GM23338 (cell line): ENCODE measurements around the gene GCNT1. TPM values are rescaled to one million over a fixed set of nuclear protein-coding genes. Genes with fewer than 3 reads are reported as not detected.

Experiments used
- ATAC-seq: fragments of 200-7000 bp; cut with Tn5 transposase; 3 replicates; pipeline ENCODE4 v1.9.1; 2020
- DNase-seq: peaks from one replicate; pipeline ENCODE4 v3.0.0-alpha.2; 2015; ENCODE audit warnings: low spot score
- H2AFZ ChIP-seq: fragments of 200-600 bp; sonication (generic); 2 replicates; pipeline ENCODE4 v1.8.0; 2016; ENCODE audit warnings: antibody characterized with exemption, mild to moderate bottlenecking, moderate library complexity
- H3F3A ChIP-seq: fragments of 200-600 bp; sonication (generic); replicated peaks from 2 replicates; pipeline ENCODE4 v1.8.0; 2017; ENCODE audit warnings: antibody characterized with exemption, mixed run types, low read depth
- H3K27ac ChIP-seq: fragments of 200-600 bp; sonication (generic); 2 replicates; pipeline ENCODE4 v1.6.1; 2016; ENCODE audit warnings: low read depth
- H3K27me3 ChIP-seq: fragments of 200-600 bp; sonication (generic); 2 replicates; pipeline ENCODE4 v1.8.0; 2016; ENCODE audit warnings: mild to moderate bottlenecking, mixed run types, moderate library complexity; ENCODE audit not compliant: insufficient read depth
- H3K36me3 ChIP-seq: fragments of 200-600 bp; sonication (generic); 2 replicates; pipeline ENCODE4 v1.8.0; 2016; ENCODE audit warnings: mild to moderate bottlenecking; ENCODE audit not compliant: insufficient read depth
- H3K4me1 ChIP-seq: fragments of 200-600 bp; sonication (generic); 2 replicates; pipeline ENCODE4 v1.8.0; 2016; ENCODE audit warnings: mild to moderate bottlenecking, moderate library complexity; ENCODE audit not compliant: insufficient read depth
- H3K4me2 ChIP-seq: fragments of 200-600 bp; sonication (generic); 2 replicates; pipeline ENCODE4 v1.7.1; 2017; ENCODE audit warnings: mixed run types
- H3K4me3 ChIP-seq: fragments of 200-600 bp; sonication (generic); 2 replicates; pipeline ENCODE4 v1.6.1; 2016; ENCODE audit warnings: mixed run types
- H3K79me2 ChIP-seq: fragments of 200-600 bp; sonication (generic); replicated peaks from 2 replicates; pipeline ENCODE4 v1.8.0; 2017; ENCODE audit warnings: mild to moderate bottlenecking; ENCODE audit not compliant: insufficient read depth
- H3K9me2 ChIP-seq: fragments of 200-600 bp; sonication (generic); 2 replicates; pipeline ENCODE4 v1.8.0; 2017; ENCODE audit not compliant: insufficient read depth
- H4K20me1 ChIP-seq: fragments of 200-600 bp; sonication (generic); replicated peaks from 2 replicates; pipeline ENCODE4 v1.8.0; 2017; ENCODE audit warnings: mild to moderate bottlenecking; ENCODE audit not compliant: insufficient read depth
- H3K27ac Mint-ChIP-seq: 2 replicates; pipeline ENCODE4 v1.8.0; 2020; ENCODE audit warnings: inconsistent platforms, mild to moderate bottlenecking, moderate library complexity, mixed read lengths
- H3K27me3 Mint-ChIP-seq: 3 replicates; pipeline ENCODE4 v1.8.0; 2022; ENCODE audit warnings: low read depth, mild to moderate bottlenecking, moderate library complexity, mixed read lengths, inconsistent platforms; ENCODE audit not compliant: insufficient read depth, poor library complexity
- H3K36me3 Mint-ChIP-seq: 3 replicates; pipeline ENCODE4 v1.8.0; 2021; ENCODE audit warnings: low read depth, mild to moderate bottlenecking, inconsistent platforms, moderate library complexity, mixed read lengths
- H3K4me1 Mint-ChIP-seq: 3 replicates; pipeline ENCODE4 v1.8.0; 2020; ENCODE audit warnings: mild to moderate bottlenecking, inconsistent platforms, mixed read lengths
- H3K4me3 Mint-ChIP-seq: 3 replicates; pipeline ENCODE4 v1.8.0; 2021; ENCODE audit warnings: moderate library complexity, mild to moderate bottlenecking, inconsistent platforms, mixed read lengths
- H3K9me3 Mint-ChIP-seq: 3 replicates; pipeline ENCODE4 v1.8.0; 2020; ENCODE audit warnings: moderate library complexity, mild to moderate bottlenecking, inconsistent platforms, mixed read lengths
- CREB1 ChIP-seq: fragments of 250-450 bp; sonication (Bioruptor Pico); IDR thresholded peaks from 2 replicates; pipeline ENCODE4 v1.5.0; 2020; ENCODE audit warnings: low read depth, mild to moderate bottlenecking, moderate library complexity
- EZH2 ChIP-seq: fragments of 200-600 bp; sonication (generic); IDR thresholded peaks from one replicate; pipeline ENCODE4 v1.8.0; 2017; ENCODE audit warnings: antibody characterized with exemption, mild to moderate bottlenecking, low read depth; ENCODE audit not compliant: unreplicated experiment
- EZH2phosphoT487 ChIP-seq: fragments of 200-600 bp; sonication (generic); IDR thresholded peaks from one replicate; pipeline ENCODE4 v1.8.1; 2018; ENCODE audit warnings: antibody characterized with exemption; ENCODE audit not compliant: unreplicated experiment
- JUNB ChIP-seq: IDR thresholded peaks from one replicate; pipeline ENCODE4 v1.6.1; 2016; ENCODE audit warnings: antibody characterized with exemption; ENCODE audit not compliant: unreplicated experiment
- NANOG ChIP-seq: IDR thresholded peaks from 2 replicates; pipeline ENCODE4 v1.6.1; 2016; ENCODE audit warnings: antibody characterized with exemption, borderline replicate concordance
- POLR2AphosphoS5 ChIP-seq: IDR thresholded peaks from 2 replicates; pipeline ENCODE4 v1.6.1; 2016; ENCODE audit warnings: antibody characterized with exemption, low read depth
- STAT1 ChIP-seq: IDR thresholded peaks from one replicate; pipeline ENCODE4 v1.6.1; 2016; ENCODE audit warnings: antibody characterized with exemption; ENCODE audit not compliant: unreplicated experiment
- ZNF114 ChIP-seq: fragments of 250-450 bp; sonication (Bioruptor Pico); IDR thresholded peaks from 2 replicates; pipeline ENCODE4 v1.5.0; 2020; ENCODE audit warnings: mild to moderate bottlenecking, moderate library complexity
- ZNF331 ChIP-seq: fragments of 250-450 bp; sonication (Bioruptor Pico); IDR thresholded peaks from 2 replicates; pipeline ENCODE4 v1.5.0; 2020; ENCODE audit warnings: low read depth, mild to moderate bottlenecking, moderate library complexity
- polyA plus RNA-seq: library from polyadenylated mRNA; unstranded; fragments of >200 nt; fragmentation: Nextera tagmentation; extraction: Ambion mirVana; gene quantifications from 2 replicates; pipeline ENCODE4 v1.2.1, GENCODE V29; 2016
- total RNA-seq: library from RNA; depleted of rRNA; stranded (reverse); fragments of >200 nt; shearing (Covaris generic); gene quantifications from 2 replicates; pipeline ENCODE4 v1.2.3, GENCODE V29; 2014
- TF ChIP-seq, protein P1 (sequence below), 2 experiments: fragments of 200-600 bp in 1 of 2; sonication (generic) in 1 of 2; conservative IDR thresholded peaks; 2 replicates each; pipeline versions ENCODE4 v1.5.1 to v1.6.1; 2016 to 2017; ENCODE audit warnings: antibody characterized with exemption in 2 of 2, low read depth in 2 of 2, mild to moderate bottlenecking in 2 of 2, moderate library complexity in 1 of 2
- TF ChIP-seq, protein P2 (sequence below): IDR thresholded peaks from one replicate; pipeline ENCODE4 v1.6.1; 2018; ENCODE audit warnings: antibody characterized with exemption; ENCODE audit not compliant: unreplicated experiment
- TF ChIP-seq, protein P3 (sequence below): fragments of 250-450 bp; sonication (Bioruptor Pico); IDR thresholded peaks from 2 replicates; pipeline ENCODE4 v1.5.0; 2020; ENCODE audit warnings: mild to moderate bottlenecking, moderate library complexity
- TF ChIP-seq, protein P4 (sequence below): IDR thresholded peaks from 2 replicates; pipeline ENCODE4 v1.6.1; 2016; ENCODE audit warnings: antibody characterized with exemption

Gene GCNT1
- total and polyA plus RNA-seq, 2 experiments from 2014 or later, result 4.2 to 11.4 TPM

DNA sequence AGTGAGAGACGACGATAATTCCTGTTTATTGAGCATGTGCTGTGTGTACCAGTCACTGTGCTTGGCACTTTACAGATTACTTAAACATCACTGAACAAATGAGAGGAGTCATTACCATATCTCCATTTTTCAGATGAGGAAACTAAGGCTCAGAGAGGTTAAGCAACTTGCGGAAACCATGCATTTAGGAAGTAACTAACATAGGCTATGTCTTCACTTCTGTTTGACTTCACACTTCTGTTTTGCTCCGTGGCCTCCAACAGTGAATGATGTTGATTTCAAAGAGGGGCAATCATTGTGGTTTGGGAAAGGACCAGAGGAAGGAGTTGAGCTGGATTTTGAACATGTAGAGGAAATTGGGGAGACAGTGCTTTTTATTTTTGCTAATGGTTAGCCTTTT, 16.7 kb downstream of the GCNT1 start:
- H3K27me3 ChIP-seq, result no peaks in the 10 kb centered on the region
- Mint-ChIP-seq H3K36me3 (peaks cover 26% of the 10 kb centered on the region), H3K9me3 (peaks cover 22% of the 10 kb centered on the region), H3K27me3 (peaks cover 4% of the 10 kb centered on the region), H3K27ac (no peak overlapping the region), H3K4me3 (no peak overlapping the region), H3K4me1 (peaks cover 34% of the 10 kb centered on the region)
- no peaks in the 10 kb centered on the region for H3K9me2 ChIP-seq
- no peak overlapping the region for H2AFZ ChIP-seq
- peaks cover 34% of the 10 kb centered on the region for H3K4me1 ChIP-seq
- no peak overlapping the region for H3K4me3 ChIP-seq
- H4K20me1 ChIP-seq, result no peaks in the 10 kb centered on the region
- peaks cover 16% of the 10 kb centered on the region for H3K79me2 ChIP-seq
- ATAC-seq (no peak), DNase-seq (no peak)
- H3K36me3 ChIP-seq, result peaks cover 4% of the 10 kb centered on the region; the same call in 1 of the 2 replicates
- TF ChIP-seq ZNF114 (CRISPR knock-in tag), result no peak
- TF ChIP-seq, protein P1, sequence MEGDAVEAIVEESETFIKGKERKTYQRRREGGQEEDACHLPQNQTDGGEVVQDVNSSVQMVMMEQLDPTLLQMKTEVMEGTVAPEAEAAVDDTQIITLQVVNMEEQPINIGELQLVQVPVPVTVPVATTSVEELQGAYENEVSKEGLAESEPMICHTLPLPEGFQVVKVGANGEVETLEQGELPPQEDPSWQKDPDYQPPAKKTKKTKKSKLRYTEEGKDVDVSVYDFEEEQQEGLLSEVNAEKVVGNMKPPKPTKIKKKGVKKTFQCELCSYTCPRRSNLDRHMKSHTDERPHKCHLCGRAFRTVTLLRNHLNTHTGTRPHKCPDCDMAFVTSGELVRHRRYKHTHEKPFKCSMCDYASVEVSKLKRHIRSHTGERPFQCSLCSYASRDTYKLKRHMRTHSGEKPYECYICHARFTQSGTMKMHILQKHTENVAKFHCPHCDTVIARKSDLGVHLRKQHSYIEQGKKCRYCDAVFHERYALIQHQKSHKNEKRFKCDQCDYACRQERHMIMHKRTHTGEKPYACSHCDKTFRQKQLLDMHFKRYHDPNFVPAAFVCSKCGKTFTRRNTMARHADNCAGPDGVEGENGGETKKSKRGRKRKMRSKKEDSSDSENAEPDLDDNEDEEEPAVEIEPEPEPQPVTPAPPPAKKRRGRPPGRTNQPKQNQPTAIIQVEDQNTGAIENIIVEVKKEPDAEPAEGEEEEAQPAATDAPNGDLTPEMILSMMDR (conservative IDR thresholded peaks at IDR 0.05; ENCODE audit: low read depth in 2 of 2), result no peak
- TF ChIP-seq, protein P2, sequence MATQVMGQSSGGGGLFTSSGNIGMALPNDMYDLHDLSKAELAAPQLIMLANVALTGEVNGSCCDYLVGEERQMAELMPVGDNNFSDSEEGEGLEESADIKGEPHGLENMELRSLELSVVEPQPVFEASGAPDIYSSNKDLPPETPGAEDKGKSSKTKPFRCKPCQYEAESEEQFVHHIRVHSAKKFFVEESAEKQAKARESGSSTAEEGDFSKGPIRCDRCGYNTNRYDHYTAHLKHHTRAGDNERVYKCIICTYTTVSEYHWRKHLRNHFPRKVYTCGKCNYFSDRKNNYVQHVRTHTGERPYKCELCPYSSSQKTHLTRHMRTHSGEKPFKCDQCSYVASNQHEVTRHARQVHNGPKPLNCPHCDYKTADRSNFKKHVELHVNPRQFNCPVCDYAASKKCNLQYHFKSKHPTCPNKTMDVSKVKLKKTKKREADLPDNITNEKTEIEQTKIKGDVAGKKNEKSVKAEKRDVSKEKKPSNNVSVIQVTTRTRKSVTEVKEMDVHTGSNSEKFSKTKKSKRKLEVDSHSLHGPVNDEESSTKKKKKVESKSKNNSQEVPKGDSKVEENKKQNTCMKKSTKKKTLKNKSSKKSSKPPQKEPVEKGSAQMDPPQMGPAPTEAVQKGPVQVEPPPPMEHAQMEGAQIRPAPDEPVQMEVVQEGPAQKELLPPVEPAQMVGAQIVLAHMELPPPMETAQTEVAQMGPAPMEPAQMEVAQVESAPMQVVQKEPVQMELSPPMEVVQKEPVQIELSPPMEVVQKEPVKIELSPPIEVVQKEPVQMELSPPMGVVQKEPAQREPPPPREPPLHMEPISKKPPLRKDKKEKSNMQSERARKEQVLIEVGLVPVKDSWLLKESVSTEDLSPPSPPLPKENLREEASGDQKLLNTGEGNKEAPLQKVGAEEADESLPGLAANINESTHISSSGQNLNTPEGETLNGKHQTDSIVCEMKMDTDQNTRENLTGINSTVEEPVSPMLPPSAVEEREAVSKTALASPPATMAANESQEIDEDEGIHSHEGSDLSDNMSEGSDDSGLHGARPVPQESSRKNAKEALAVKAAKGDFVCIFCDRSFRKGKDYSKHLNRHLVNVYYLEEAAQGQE, result no peak
- no peak for TF ChIP-seq EZH2
- no peak for TF ChIP-seq JUNB
- TF ChIP-seq CREB1 (CRISPR knock-in tag), result no peak
- no peak for TF ChIP-seq ZNF331 (CRISPR knock-in tag)
- TF ChIP-seq STAT1, result no peak
- TF ChIP-seq, protein P3, sequence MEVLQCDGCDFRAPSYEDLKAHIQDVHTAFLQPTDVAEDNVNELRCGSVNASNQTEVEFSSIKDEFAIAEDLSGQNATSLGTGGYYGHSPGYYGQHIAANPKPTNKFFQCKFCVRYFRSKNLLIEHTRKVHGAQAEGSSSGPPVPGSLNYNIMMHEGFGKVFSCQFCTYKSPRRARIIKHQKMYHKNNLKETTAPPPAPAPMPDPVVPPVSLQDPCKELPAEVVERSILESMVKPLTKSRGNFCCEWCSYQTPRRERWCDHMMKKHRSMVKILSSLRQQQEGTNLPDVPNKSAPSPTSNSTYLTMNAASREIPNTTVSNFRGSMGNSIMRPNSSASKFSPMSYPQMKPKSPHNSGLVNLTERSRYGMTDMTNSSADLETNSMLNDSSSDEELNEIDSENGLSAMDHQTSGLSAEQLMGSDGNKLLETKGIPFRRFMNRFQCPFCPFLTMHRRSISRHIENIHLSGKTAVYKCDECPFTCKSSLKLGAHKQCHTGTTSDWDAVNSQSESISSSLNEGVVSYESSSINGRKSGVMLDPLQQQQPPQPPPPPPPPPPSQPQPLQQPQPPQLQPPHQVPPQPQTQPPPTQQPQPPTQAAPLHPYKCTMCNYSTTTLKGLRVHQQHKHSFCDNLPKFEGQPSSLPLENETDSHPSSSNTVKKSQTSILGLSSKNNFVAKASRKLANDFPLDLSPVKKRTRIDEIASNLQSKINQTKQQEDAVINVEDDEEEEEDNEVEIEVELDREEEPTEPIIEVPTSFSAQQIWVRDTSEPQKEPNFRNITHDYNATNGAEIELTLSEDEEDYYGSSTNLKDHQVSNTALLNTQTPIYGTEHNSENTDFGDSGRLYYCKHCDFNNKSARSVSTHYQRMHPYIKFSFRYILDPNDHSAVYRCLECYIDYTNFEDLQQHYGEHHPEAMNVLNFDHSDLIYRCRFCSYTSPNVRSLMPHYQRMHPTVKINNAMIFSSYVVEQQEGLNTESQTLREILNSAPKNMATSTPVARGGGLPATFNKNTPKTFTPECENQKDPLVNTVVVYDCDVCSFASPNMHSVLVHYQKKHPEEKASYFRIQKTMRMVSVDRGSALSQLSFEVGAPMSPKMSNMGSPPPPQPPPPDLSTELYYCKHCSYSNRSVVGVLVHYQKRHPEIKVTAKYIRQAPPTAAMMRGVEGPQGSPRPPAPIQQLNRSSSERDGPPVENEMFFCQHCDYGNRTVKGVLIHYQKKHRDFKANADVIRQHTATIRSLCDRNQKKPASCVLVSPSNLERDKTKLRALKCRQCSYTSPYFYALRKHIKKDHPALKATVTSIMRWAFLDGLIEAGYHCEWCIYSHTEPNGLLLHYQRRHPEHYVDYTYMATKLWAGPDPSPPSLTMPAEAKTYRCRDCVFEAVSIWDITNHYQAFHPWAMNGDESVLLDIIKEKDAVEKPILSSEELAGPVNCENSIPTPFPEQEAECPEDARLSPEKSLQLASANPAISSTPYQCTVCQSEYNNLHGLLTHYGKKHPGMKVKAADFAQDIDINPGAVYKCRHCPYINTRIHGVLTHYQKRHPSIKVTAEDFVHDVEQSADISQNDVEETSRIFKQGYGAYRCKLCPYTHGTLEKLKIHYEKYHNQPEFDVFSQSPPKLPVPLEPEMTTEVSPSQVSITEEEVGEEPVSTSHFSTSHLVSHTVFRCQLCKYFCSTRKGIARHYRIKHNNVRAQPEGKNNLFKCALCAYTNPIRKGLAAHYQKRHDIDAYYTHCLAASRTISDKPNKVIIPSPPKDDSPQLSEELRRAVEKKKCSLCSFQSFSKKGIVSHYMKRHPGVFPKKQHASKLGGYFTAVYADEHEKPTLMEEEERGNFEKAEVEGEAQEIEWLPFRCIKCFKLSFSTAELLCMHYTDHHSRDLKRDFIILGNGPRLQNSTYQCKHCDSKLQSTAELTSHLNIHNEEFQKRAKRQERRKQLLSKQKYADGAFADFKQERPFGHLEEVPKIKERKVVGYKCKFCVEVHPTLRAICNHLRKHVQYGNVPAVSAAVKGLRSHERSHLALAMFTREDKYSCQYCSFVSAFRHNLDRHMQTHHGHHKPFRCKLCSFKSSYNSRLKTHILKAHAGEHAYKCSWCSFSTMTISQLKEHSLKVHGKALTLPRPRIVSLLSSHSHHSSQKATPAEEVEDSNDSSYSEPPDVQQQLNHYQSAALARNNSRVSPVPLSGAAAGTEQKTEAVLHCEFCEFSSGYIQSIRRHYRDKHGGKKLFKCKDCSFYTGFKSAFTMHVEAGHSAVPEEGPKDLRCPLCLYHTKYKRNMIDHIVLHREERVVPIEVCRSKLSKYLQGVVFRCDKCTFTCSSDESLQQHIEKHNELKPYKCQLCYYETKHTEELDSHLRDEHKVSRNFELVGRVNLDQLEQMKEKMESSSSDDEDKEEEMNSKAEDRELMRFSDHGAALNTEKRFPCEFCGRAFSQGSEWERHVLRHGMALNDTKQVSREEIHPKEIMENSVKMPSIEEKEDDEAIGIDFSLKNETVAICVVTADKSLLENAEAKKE (CRISPR knock-in tag), result no peak
- no peak for TF ChIP-seq POLR2AphosphoS5
- TF ChIP-seq, protein P4, sequence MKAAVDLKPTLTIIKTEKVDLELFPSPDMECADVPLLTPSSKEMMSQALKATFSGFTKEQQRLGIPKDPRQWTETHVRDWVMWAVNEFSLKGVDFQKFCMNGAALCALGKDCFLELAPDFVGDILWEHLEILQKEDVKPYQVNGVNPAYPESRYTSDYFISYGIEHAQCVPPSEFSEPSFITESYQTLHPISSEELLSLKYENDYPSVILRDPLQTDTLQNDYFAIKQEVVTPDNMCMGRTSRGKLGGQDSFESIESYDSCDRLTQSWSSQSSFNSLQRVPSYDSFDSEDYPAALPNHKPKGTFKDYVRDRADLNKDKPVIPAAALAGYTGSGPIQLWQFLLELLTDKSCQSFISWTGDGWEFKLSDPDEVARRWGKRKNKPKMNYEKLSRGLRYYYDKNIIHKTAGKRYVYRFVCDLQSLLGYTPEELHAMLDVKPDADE, result no peak
- no peak for TF ChIP-seq NANOG
- no peak for TF ChIP-seq EZH2phosphoT487
- H3F3A ChIP-seq, result no peaks in the 10 kb centered on the region
- no peak overlapping the region for H3K27ac ChIP-seq
- H3K4me2 ChIP-seq, result no peak overlapping the region
